ENCODE measurements around the gene CAPN10.

The CAPN10 gene

DNA sequence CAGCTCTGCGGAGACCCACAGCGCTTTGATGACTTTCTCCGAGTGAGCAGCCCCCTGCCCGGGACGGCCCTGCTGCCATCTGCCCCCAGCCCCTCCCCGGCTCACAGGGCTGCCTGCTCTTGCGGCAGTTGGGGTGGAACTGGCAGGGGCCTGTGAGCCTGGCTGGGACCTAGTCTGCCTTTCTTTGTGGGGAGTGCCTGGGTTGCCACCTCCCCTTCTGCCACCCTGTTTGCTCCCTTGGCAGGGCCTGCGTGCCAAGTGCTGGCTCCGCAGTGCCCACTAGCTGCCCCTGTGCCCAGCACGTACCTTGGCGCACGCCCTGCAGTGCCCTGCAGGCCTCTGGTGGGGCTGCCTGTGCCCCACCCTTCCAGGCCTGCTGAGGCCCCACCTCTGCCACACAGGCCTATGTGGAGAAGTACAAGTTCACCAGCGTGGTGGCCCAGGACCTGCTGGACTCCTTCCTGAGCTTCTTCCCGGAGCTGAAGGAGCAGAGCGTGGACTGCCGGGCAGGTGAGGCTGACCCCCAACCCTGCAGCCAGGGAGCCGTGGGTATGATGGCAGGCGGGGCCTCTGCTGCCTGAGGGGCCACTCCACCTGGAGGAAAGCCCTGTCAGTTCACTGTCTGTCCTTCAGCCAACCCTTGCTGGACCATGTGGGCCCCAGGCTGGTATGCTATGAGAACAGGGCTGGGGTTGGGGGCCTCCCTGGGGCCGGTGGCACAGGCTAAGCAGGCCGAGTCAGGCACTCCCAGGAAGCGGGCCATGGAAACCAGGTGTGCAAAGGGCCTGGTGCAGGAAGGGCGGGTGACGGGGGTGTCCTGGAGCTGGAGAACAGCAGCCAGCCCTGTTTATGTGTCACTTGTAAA lies 11.2 kb upstream of the CAPN10 start:
- no peak for DNase-seq

DNA sequence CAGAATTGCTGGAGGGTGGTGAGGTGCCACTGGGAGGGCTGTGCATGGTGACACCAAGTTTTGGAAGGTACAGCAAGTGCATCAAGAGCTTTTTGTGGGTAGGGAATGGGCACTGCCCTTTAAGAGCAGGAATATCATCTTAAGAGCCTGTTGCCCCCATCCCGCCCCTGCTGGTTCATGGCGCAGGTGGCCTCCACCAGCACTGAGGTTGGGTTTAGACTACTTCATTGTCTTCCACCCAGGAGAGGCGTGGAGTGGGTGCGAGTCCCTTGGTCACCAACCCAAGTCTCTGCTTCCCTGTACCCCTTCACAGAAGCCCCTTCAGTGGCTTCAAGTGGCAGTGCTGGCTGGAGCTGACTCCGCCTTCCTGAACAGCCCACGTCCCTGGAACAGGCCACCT lies 10.5 kb upstream of the CAPN10 start:
- DNase-seq: no peak

DNA sequence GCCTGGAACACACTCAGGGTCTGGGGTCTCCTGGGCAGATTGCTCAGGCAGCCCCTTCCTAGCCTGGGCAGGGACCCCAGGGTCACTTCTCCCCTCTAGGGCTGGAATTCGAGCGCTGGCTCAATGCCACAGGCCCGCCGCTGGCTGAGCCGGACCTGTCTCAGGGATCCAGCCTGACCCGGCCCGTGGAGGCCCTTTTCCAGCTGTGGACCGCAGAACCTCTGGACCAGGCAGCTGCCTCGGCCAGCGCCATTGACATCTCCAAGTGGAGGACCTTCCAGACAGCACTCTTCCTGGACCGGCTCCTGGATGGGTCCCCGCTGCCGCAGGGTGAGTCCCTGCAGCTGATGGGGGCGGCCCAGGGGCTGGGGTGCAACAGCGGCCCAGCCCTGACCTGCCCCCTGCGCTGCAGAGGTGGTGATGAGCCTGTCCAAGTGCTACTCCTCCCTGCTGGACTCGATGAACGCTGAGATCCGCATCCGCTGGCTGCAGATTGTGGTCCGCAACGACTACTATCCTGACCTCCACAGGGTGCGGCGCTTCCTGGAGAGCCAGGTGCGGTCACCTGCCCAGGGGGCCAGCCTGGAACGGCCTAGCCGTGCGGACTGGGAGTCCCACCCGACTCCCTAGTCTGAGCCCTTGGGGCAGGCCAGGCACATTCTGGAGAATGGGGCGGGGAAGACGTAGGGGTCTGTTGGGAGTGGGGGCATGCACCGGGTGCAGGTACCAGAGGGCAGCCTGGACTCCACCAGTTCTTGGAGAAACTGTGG lies 9.9 kb upstream of the CAPN10 start:
- no peak for DNase-seq

DNA sequence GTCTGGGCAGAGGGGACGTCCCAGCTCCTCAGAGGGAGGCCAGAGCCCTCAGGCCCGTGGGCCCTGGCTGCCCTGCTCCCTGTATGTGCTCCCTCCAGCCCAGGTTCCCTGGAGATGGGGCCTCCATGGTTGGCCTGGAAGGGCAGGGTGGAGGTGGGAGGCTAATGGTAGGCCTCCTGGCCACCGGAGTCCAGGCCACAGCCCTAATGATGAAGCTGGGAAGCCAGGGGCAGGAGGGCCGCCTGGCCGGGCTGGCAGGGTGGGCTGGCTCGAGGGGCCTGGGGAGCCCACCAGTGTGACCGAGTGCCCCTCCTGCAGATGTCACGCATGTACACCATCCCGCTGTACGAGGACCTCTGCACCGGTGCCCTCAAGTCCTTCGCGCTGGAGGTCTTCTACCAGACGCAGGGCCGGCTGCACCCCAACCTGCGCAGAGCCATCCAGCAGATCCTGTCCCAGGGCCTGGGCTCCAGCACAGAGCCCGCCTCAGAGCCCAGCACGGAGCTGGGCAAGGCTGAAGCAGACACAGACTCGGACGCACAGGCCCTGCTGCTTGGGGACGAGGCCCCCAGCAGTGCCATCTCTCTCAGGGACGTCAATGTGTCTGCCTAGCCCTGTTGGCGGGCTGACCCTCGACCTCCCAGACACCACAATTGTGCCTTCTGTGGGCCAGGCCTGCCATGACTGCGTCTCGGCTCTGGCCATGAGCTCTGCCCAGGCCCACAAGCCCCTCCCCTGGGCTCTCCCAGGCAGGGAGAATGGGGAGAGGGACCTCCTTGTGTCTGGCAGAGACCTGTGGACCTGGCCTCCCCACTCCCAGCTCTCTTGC lies 9.0 kb upstream of the CAPN10 start:
- no peak for DNase-seq

DNA sequence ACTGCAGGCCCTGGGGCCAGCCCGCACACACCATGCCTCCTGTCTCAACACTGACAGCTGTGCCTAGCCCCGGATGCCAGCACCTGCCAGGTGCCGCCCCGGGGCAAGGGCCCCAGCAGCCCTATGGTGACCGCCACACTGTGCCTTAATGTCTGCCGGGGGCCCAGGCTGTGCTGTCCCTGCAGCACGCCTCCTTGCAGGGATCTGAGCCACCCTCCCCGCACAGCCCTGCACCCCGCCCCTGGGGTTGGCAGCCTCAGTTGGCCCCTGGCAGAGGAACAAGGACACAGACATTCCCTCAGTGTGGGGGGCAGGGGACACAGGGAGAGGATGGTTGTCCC lies 8.5 kb upstream of the CAPN10 start:
- no peak for DNase-seq

DNA sequence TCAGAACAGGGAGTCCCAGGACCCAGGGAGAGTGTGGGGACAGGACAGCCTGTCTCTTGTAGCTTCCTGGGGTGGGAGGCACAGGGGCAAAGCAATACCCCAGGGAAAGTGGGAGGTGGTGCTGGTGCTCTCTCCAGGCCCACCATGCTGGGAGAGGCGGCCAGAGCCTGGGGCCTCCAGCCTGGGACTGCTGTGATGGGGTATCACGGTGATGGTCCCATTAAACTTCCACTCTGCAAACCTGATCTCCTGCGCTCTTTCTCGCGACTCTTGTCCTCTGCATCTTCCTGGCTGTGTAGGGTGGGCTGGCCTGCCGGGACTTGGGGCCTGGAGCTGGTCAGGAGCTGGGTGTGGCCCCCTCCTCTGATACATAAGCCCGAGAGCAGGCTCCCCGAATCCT lies 8.0 kb upstream of the CAPN10 start:
- no peak for DNase-seq

DNA sequence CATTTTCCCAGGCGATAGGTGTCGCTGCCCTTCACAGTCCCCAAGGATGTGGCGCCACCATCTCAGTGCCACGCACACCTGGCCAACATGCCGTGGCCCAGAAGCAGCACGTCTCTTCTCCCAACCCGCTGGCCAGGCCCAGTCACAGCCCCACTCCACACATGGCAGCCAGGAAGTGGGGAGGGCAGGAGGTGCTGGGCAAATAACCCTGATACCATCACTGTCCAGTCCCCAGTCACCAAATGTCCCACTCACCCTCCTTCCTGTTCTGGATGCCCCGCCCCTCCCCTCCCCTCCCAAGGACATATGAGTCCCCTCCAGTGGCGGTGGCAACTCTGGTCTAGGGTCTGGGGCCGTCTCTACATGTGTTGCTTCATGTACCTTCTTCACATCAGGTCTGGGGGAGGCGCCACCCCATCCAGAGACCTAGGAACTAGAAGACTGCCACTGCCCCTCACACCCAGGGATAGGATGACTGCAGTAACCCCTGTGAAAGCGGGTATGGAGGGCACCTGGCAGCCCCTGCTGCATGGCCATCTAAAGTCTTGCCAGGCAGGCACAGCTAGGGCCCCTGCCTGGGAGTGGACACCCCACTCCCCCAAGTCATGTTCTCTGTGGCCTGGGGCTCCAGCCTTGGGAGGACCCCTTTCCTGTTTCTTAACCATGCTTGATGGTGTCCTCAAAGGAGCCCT lies 7.3 kb upstream of the CAPN10 start:
- no peak for DNase-seq

DNA sequence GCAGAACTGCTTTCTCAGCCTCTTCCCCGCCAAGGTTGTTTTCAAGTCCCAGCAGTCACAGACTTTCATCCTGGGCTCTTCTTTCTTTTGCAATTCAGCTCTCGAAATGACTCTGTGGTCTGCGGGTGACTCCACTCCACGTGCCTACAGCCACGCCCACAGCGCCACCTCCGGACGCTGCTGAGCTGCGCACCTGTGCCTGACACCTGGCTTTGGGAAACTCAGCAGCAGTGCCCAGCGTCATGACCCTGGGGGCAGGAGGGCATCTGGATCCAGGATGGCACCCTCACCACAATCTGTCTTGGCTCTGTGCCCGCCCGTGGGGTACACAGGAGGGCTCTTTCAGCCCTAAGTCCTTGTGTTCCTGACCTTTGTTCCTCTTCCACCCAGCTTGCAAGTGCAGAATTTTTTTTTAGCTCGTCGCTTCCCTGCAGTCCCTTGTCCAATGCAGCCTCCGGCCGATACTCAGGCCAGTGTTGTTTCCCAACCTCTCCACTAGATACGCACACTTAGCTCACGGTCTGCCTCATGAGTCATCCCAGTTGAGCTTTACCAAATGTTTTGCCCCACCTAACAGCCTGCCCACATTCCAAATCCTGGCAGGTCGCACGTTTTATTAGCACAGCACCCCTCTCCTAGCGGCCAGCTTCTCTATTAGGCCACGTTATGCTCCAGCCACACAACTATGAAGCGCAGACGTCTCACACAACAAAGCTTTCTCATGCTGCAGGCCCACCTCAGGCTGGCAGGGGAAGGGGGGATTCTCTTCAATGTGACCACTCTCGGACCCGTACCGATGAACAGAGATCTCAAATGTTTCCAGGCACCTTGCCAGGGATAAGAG lies 6.5 kb upstream of the CAPN10 start:
- peak; percentile 81 for DNase-seq

DNA sequence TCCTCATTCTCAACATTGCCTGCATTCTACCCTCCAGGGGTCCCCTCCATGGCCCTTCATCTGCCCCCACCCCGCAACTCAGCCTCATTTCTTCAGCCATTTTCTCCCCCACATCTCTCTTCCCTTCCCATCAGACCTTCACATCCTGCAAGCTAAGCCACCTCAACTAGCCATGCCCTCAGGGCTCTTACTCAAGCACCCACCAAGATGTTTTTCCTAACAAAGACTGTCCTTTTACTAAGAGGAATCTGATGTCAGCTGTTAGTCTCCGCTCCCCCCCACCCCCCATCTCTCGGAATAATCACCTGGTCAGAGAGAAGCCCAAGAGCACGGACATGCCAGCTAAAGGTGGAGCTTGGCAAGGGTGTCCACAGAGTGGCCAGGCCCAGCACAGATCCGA lies 4.7 kb upstream of the CAPN10 start:
- no peak for DNase-seq

DNA sequence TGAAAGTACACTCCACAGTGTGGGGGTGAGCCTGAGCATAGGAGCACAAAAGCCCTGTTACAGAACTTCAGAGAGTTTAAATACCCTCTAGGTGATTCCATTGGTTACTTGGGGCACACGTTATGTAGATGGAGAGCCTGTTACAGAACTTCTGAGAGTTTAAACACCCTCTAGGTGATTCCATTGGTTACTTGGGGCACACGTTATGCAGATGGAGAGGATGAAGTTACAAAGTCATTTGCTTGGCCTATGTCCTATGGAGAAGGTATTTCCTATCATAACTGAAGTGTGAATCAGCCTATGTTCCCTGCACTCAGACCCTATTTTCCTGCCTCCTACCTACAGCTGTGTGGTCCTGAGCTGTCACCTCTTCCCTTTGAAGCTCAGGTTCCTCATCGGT lies 3.8 kb upstream of the CAPN10 start:
- DNase-seq: no peak

DNA sequence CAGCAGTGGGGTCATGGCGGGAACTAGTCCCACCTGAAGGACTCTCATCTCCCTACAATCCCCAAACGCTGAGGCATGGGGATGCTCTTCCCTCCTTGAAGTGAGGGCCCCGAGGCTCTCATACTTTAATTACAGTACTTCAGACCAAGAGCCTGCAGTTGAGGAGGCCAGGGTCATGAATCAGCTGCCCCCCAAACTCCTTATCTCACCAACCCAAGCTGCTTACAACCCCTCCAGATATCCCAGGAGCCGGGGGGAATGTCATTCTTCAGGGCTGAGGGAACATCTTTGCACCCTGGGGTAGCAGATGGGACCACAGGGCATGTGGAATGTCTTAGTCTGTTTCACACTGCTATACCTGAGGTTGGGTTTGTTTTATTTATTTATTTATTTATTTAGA lies 2.8 kb upstream of the CAPN10 start:
- no peak for DNase-seq

DNA sequence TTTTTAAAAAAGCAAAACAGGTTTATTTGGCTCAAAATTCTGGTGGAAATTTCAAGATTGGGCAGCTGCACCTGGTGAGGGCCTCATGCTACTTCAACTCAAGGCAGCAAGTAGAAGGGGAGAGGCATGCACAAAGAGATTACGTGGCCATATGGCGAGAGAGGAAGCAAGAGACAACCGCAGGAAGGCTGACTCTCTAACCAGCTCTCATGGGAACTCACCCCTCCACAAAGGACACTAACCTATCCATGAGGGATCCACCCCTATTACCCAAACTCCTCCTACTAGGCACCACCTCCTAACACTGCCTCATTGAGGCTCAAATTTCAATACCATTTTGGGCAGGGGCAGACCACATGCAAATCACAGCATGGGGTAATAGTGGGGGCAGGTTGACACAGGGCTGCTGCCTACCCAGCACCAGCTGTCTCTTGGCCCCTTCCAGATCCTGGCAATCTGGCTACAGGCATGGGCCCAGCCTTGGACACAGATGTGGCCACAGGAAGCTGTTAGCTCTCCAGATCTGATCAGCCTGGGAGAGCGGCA lies 2.0 kb upstream of the CAPN10 start:
- DNase-seq: no peak

DNA sequence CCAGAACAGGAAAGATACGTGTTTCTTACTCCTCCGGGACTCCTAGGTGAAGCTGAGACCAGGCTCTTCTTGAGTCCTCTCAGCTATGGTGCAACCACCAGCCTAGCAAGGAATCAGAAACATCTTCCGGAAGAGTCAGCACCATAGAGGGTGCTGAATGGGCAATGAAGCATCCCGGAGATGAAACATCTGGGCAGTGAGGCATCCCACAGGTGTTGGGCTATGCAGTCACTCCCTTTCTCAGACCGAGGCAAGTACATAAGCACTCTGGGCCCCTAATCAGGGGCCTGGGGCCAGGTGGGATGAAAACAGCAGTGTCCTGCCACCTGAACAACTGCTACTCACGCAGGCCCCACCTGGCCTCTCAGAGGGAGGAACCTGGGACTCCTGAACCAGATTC lies 1.4 kb upstream of the CAPN10 start:
- no peak for DNase-seq

DNA sequence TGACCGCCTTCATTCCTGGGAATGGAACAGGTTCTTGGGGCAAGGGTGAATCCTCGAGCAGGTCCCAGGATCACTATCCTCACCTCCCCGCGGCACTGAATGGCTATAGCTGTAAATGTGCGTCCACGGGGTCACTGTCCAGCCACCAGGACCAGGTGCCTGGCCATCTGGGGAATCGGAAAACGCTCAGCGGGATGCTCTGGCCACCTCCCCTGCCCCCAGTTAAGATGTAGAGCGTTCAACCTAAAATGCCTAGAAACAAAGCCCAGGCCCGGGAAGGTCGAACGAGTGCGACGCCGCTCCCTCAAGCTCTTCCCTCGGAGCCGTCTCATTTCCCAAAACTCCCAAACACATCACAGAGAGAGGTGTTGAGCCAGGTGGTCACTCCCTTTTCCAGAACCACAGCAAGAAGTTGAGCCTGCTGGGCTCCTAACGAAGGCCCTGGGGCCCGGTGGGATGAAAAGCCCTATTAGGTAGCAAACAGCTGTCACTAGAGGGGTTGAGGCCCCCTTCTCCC lies 795 bp upstream of the CAPN10 start:
- no peak for DNase-seq

DNA sequence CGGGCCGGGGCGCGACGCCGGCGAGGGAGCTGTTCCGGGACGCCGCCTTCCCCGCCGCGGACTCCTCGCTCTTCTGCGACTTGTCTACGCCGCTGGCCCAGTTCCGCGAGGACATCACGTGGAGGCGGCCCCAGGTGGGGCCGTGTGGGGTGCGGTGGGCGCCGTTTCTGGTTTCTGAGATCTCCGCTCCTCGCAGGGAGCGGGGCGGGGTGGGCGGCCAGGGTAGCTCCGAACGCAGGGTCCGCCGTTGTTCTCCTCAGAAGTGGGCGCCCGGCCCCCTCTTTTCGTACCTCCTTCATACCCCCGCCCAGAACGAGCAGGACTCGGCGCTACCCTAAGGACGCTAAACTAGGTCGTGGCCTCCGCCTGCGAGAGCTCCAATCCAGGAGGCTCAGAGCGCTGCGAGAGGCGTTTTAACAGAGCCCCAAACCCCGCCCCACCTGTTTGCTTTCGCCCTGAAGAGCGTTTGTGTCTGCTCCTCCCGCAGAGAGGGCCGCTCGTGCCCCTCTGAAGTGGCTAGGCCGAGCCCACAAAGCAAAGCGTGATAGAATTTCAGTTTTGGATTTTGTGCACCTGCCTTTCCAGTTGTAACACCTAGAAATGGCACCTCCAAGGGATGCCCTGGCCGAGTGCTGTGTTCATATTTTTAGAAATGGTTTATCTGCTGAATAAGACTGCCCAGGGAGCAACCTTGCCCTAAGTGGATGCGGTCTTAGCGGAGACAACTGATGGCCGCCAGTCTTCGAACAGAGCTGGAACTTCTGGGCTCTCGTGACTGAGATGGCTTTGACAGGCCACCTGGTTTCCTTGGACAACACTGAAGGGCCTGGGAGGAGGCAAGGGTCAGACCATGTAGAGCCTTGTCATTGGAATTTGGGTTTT lies 626 bp downstream of the CAPN10 start:
- DNase-seq: peak; percentile 64

DNA sequence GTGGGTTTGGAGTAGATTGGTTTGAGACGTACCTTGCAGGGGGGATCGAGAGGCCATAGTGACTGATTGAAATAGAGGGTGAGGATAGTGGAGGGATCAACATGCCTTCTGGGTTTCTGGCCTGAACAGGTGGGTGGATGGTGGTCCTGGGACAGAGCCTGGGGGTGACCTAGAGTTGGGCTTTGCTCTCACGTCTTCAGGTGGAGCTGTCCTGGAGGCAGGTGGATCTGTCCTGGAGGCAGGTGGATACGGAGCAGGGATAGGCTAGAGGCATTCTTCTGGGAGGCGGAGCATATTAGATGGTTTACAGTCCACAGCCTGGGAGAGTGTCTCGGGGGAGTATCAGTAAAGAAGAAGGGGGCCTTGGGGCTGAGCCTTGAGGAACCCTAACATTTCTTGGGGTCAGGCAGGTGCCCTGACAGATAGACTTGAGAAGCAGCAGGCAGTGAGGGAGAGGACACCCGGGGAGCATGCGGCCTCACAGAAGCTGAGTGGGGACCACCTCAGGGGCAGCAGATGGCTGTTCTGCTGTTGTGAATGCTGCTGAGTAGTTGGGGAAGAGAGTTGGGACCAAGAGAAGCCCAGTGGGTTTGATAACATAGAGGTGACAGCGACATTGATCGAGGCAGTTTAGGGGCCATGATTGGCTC lies 1.6 kb downstream of the CAPN10 start:
- DNase-seq: no peak

DNA sequence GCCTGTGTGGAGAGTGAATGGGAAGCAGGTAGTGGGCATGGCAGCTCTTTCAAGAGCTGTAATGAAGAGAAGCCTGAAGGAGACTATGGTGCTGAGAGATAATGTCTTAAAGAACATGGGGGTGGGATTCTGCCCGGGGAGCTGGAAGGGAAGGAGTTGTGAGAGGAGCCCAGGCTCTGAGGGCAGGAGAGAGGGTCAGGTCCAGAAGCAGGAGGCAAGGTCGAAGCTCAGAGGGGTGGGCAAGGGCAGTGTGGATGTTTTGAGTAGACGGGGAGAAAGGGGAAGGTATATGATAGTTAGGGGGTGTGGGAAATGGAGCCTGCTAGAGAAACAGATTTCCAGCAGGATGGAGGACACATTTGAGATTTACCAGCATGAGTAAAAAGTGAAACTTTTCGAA lies 2.1 kb downstream of the CAPN10 start:
- no peak for DNase-seq

DNA sequence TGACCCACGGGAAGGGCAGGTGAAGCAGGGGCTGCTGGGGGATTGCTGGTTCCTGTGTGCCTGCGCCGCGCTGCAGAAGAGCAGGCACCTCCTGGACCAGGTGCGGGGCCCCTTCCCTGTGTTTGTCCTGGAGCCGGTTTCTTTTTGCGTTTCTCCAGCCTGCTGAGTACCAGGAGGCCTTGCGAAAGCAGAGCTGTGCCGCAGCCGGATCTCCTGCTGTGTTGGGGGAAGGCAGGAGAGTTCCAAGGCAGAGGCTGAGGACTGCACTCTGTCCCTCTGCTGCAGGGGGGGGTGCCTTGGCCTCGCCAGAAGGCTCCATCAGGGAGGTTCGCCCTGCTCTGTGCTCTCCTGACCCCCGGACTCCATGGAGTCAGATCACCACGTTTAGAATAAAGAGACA lies 2.8 kb downstream of the CAPN10 start:
- no peak for DNase-seq

DNA sequence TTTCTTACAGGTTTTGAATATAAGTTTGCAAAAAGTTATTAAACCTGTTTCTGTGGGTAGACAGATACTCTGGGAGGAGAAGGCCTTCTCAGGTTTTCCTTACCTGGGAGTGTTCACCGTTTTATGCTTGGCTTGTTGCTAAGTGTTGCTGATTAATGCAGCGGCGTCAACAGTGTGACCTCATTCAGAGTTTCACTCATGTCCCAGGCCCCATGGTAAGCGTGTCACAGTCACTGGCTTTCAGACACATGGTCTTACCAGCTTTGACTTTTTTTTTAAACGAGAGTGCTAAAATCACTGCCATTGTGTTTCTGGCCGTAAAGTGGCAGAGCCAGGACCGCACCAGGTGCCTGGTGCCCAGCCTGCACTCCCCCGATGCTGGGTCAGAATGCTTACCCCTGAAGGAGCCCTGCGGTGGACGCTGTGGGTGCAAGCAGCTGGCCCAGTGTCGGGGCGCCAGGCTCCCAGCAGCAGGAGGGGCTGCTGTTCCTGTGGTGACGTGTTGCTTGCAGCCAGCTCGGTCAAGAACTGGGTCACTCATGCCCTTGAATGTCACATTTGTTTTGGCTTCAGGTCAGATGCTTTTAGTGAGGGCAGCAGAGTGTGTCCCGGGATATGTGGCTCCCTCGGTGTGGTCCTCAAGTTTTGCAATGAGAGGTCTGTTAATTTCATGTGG lies 3.5 kb downstream of the CAPN10 start:
- DNase-seq: no peak

Data from activated CD4-positive, alpha-beta T cell treated with anti-CD3 and anti-CD28 coated beads, Interleukin-2, amount 50 U/mL, for 1 hour (primary cell).